ENCODE results near the gene TDRKH. TPM values are rescaled to one million over a fixed set of nuclear protein-coding genes. Genes with fewer than 3 reads are reported as not detected.

The TDRKH gene
- total and polyA plus RNA-seq, 4 donors = 1.5 to 6.7 (median 3.8) TPM

GRCh38 chr1:151774256-151774922 is 15.9 kb downstream of the TDRKH start:
- DNase-seq (ENCODE audit: low spot score) = no peak
- Histone ChIP-seq H3K27me3 (ENCODE audit: control insufficient read depth in 4 of 4, insufficient read depth in 4 of 4, low read length in 3 of 4) (no peaks in the 10 kb centered on the region), H3K9ac (ENCODE audit: low read depth in 1 of 2, low read length in 2 of 2) (no peak overlapping the region), H3K4me3 (ENCODE audit: low read depth in 1 of 3, low read length in 3 of 3) (no peak overlapping the region), H3K4me1 (ENCODE audit: control insufficient read depth in 4 of 4, insufficient read depth in 4 of 4, low read length in 3 of 4) (peaks cover 0 to 4% (median 1%) of the 10 kb centered on the region in 4 donors), H3K36me3 (ENCODE audit: control insufficient read depth in 4 of 4, insufficient read depth in 3 of 4, low read depth in 1 of 4, low read length in 3 of 4) (peaks cover 0 to 14% (median 4%) of the 10 kb centered on the region in 4 donors), H3K27ac (ENCODE audit: low read depth in 1 of 2, low read length in 2 of 2) (no peak overlapping the region), H3K9me3 (ENCODE audit: control insufficient read depth in 4 of 4, low read length in 3 of 4) (no peaks in the 10 kb centered on the region)
- TF ChIP-seq EGR1 (IDR thresholded peaks at IDR 0.05; ENCODE audit: low read depth in 2 of 2) (no peak), ZBTB33 (IDR thresholded peaks at IDR 0.05) (no peak), MAX (IDR thresholded peaks at IDR 0.05) (no peak), FOXA1 (IDR thresholded peaks at IDR 0.05) (no peak), RXRA (IDR thresholded peaks at IDR 0.05) (no peak), RAD21 (IDR thresholded peaks at IDR 0.05) (no peak), JUND (IDR thresholded peaks at IDR 0.05) (no peak), CTCF (IDR thresholded peaks at IDR 0.05; ENCODE audit: low read depth, low read length, missing input control) (no peak), ATF3 (IDR thresholded peaks at IDR 0.05) (no peak), NR2F2 (IDR thresholded peaks at IDR 0.05) (no peak), SP1 (IDR thresholded peaks at IDR 0.05) (no peak), REST (IDR thresholded peaks at IDR 0.05) (no peak), HNF4A (conservative IDR thresholded peaks at IDR 0.05) (no peak), GABPA (IDR thresholded peaks at IDR 0.05 in 1 of 2, conservative IDR thresholded peaks at IDR 0.05 in 1 of 2) (no peak), TAF1 (conservative IDR thresholded peaks at IDR 0.05) (no peak), HNF4G (IDR thresholded peaks at IDR 0.05) (no peak), FOXA2 (IDR thresholded peaks at IDR 0.05) (no peak), YY1 (IDR thresholded peaks at IDR 0.05) (no peak)
- WGBS = 69% methylated on average over 3 of the region's 3 CpGs
